ENCODE data around the gene MSRB3.

MSRB3 gene

DNA sequence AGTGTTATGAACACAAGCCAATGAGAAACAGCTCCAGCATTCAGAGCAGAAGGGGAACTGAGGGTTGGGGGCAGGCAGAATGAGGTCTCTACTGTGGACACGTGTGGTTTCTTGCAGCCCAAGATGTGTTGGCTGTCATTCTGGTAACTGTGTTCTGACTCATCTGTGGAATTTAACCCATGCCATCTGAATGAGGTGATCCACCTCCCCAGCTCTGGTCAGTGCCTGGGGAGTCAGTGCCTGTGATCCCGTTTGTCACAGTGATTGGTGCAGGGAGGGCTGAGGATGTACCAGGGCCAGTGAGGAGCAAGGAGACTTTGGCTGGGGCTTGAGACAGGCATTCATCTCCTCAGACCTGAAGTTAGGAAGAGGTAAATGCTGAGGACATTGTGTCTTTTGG lies 216.8 kb downstream of the MSRB3 start:
- DNase-seq (ENCODE audit: low spot score), result no peak

DNA sequence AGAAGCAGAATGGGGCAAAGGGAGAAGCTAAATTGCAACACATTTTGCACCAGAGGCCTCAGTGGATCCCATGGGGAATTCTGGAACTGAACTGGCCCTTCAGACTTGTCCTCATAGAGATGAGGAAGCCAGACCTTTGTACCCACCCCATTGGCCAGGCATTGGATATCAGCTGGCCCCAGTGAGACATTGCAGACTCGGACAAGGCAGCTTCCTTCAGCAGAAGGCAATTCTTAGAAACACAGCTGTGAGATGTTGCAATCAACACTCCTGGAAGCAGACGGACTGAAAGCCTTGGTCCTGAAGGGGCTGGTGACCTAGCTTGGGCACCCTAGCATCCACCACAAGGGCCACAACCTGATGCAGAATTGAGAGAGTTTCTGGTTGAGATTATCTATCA lies 218.1 kb downstream of the MSRB3 start:
- DNase-seq (ENCODE audit: low spot score), result no peak

- no peak for DNase-seq (ENCODE audit: low spot score)
Measured at GRCh38 chr12:65497660-65498059, 219.2 kb downstream of the MSRB3 start.

- no peak for DNase-seq (ENCODE audit: low spot score)
Measured at GRCh38 chr12:65499167-65499566, 220.7 kb downstream of the MSRB3 start.

DNA sequence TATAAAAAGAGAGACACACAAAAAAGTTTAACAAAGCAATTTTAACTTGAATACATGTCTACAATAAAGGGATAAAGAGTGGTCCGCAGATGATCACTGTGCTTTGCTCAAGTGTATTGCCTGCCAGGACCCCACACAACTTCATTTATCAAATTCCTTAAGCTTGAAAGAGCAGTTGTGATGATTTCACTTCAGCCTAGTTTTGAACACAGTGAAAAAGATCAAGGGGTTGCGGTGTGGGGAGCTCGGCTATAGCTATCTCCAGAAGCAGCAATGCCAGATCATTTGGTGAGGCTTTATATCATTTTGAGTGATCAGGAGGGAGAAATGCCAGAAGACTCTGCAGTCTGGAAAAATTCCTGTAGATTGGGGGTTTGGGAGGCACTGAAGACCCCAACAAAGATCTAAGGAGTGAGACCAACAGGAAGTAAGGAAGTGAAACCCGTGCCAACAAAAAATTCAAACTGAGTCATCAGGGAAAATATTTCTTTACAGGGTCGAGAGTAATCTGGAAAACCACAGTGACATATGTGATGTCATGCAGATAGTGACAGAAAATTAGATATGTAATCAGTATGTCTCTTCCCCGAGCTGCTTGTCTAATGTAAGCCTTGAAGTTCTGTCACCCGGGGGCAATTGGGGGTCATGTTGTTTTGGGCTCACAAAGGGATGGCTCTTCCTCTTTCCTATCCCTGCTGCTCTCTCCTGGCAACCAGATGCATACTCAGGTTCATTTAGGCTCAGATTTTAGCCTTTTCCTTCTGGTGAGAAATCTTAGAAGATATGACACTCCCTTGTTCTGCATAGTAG lies 221.8 kb downstream of the MSRB3 start:
- no peak for DNase-seq (ENCODE audit: low spot score)

GRCh38 chr12:65501093-65501621 lies 222.7 kb downstream of the MSRB3 start:
- DNase-seq (ENCODE audit: low spot score), result no peak

DNA sequence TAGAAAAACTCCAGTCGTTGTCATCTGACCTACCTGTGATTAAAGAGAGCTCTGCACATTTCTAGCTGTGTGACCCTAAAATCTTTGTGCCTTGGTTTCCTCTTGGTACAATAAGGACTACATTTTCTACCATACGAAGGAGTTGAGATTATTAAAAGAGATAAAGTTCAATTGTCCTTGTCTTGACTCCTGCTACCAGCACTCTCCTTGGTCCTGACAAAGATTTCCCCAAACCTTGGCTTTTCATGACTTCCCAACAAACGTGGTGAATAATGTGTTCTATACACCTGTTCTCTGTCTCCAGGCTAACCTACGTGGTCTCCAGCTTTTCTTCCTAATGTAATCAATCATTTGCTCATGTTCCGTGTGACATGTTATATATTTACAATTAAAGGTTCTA lies 223.5 kb downstream of the MSRB3 start:
- no peak for DNase-seq (ENCODE audit: low spot score)

DNA sequence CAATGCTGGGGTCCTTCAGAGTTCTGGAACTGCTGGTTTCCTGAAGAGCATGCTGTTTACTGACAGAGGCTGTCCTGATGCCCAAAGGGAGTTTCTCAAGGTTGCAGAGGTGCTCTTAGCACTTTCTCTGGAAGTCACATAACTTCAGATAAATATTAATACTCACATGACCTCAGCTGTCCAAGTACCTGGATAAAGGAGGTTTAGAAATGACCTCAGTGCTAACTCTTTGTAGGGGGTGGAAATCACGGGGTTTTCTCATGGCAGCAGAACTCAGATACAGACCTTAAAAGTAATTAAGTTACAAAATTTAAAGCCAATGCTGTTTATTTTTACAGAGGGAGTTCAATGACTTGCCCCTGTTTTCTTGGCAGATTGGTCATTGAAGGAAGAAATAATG lies 225.9 kb downstream of the MSRB3 start:
- DNase-seq (ENCODE audit: low spot score), result no peak

- DNase-seq (ENCODE audit: low spot score), result no peak
Measured at GRCh38 chr12:65505386-65506121, 227.1 kb downstream of the MSRB3 start.

DNA sequence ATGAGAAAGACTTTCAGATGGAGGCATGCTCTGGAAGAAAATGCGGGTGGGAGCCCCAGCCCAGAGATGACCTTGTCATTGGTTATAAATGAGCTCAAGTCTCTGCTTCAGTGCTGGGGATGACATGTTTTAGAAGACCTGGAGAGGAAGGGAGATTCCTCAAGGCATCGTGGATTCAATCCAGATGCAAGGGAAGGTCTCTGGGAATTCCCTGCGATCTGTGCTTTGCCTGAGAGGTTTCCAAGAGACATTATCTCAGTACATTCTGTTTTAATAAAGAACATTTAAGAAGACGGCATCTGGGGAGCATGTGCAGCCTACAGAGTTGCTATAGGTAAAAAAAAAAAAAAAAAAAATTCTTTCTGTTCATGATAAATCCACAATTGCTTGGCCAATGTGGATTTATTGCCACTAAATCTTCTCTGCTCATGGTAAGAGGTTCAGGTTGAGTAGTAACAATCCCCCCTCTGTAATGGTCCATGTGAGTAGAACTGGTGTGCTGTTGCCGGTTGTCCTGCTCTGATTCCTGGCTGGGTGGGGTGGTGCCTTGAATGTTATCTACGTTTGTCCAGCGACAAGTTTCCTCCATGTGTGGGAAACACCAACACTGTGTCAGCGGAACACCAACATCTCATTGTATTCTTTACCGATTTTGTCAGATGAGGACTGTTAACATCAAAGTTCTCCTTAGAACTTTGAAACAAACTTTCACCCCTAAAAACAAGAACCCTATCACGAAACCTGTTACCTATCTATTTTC lies 230.0 kb downstream of the MSRB3 start:
- no peak for DNase-seq (ENCODE audit: low spot score)

DNA sequence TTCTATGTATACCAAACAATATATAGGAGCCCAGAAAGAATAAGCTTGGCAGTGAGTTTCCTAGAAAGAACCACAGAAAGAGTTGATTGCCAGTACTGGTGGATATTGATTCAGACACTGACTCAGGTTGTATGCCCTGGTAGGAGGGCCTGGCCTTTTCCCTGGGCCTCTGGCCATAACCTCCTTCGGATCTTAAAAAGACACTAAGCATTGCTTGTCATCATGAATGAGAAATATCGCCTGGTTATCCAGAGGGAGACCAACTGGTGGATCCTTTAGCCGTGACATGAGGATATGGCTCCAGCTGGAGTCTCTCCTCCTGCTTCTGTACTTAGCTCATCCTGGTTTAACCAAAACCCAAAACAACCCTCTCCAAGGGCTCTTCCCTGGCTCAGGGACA lies 231.5 kb downstream of the MSRB3 start:
- DNase-seq (ENCODE audit: low spot score), result no peak

DNA sequence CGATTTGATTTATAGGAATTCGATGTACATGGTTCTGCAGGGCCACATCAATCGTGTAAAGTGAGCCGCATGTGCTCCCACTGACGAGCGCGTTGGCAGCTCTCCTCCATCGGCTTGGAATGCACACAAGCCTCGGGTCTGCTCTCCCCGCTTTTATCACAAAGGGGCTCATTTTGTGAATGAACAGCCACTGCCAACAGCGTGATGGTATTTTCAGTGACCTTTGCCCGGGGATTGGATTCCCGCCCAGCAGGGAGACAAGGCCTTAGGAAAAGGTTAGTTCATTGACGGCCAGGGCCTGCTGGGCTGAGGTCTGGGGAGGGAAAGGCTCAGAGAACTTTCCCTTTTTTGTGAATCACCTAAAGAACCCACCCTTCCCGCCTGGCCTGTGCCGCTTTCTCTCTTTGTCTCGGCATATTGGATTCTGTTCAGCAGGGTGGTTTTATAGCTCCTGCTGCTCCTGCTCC lies 232.1 kb downstream of the MSRB3 start:
- DNase-seq (ENCODE audit: low spot score), result no peak

GRCh38 chr12:65511134-65511834 lies 232.8 kb downstream of the MSRB3 start:
- DNase-seq (ENCODE audit: low spot score), result no peak

- no peak for DNase-seq (ENCODE audit: low spot score)
Measured at GRCh38 chr12:65511912-65512311, 233.4 kb downstream of the MSRB3 start.
